ENCODE results near the gene KMT2D.

DNA sequence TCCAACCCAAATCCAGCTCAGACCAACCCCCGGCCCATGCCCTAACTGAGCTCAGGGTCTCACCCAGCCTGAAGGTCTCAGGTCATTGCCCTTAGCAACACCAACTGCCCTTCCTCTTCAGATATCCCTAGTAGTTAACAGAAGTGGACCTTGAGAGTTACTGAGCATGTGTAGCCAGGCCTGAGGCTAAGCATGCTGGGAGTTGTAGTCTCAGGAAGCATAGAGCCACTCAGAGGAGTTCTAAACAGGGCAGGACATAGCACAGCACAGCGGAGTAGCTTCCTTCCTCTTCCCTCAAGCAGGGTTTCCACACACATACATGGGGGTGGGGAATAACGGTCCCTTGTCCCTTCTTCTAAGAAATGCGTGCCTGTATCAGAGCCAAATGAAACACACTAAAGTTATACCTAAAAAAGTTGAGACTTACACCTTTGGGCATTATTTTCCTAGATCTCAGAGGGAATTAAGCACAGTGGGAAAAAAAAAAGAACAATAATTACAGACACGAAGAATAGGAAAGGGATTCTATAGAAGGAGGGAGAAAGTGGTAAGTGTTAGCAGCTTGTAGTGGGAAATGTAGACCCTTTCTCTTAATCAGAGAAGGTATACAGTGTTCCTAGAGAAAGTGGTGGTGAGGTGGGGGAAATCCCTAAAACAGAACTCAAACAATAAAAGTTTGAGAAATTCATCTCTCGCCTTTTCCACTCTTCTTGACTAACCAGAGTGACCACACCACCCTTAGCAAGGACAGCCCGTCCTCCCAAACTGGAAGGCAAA is 4.4 kb downstream of the KMT2D start:
- TF ChIP-seq, protein P1, sequence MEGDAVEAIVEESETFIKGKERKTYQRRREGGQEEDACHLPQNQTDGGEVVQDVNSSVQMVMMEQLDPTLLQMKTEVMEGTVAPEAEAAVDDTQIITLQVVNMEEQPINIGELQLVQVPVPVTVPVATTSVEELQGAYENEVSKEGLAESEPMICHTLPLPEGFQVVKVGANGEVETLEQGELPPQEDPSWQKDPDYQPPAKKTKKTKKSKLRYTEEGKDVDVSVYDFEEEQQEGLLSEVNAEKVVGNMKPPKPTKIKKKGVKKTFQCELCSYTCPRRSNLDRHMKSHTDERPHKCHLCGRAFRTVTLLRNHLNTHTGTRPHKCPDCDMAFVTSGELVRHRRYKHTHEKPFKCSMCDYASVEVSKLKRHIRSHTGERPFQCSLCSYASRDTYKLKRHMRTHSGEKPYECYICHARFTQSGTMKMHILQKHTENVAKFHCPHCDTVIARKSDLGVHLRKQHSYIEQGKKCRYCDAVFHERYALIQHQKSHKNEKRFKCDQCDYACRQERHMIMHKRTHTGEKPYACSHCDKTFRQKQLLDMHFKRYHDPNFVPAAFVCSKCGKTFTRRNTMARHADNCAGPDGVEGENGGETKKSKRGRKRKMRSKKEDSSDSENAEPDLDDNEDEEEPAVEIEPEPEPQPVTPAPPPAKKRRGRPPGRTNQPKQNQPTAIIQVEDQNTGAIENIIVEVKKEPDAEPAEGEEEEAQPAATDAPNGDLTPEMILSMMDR (IDR thresholded peaks at IDR 0.05) = no peak
- TF ChIP-seq EP300 (IDR thresholded peaks at IDR 0.05; ENCODE audit: borderline replicate concordance in 1 of 2, low read depth in 1 of 2, low read length in 1 of 2) (no peak), POLR2AphosphoS5 (IDR thresholded peaks at IDR 0.05; ENCODE audit: low read depth, low read length) (no peak), EZH2phosphoT487 (IDR thresholded peaks at IDR 0.05; ENCODE audit: borderline replicate concordance, low read depth) (no peak), CHD2 (IDR thresholded peaks at IDR 0.05; ENCODE audit: low read length, partially characterized antibody) (no peak), SMC3 (IDR thresholded peaks at IDR 0.05; ENCODE audit: low read depth, low read length) (no peak)
- TF ChIP-seq, protein P2, sequence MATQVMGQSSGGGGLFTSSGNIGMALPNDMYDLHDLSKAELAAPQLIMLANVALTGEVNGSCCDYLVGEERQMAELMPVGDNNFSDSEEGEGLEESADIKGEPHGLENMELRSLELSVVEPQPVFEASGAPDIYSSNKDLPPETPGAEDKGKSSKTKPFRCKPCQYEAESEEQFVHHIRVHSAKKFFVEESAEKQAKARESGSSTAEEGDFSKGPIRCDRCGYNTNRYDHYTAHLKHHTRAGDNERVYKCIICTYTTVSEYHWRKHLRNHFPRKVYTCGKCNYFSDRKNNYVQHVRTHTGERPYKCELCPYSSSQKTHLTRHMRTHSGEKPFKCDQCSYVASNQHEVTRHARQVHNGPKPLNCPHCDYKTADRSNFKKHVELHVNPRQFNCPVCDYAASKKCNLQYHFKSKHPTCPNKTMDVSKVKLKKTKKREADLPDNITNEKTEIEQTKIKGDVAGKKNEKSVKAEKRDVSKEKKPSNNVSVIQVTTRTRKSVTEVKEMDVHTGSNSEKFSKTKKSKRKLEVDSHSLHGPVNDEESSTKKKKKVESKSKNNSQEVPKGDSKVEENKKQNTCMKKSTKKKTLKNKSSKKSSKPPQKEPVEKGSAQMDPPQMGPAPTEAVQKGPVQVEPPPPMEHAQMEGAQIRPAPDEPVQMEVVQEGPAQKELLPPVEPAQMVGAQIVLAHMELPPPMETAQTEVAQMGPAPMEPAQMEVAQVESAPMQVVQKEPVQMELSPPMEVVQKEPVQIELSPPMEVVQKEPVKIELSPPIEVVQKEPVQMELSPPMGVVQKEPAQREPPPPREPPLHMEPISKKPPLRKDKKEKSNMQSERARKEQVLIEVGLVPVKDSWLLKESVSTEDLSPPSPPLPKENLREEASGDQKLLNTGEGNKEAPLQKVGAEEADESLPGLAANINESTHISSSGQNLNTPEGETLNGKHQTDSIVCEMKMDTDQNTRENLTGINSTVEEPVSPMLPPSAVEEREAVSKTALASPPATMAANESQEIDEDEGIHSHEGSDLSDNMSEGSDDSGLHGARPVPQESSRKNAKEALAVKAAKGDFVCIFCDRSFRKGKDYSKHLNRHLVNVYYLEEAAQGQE (IDR thresholded peaks at IDR 0.05; ENCODE audit: low read depth, low read length) = no peak

All from SK-N-SH (cell line).